Heart left ventricle (tissue), 16 donors: Measurements from ENCODE around the gene ZNF43. TPM values are rescaled to one million over a fixed set of nuclear protein-coding genes. Genes with fewer than 3 reads are reported as not detected.

Experiments
- ATAC-seq, 4 donors: fragments of 200-7000 bp; cut with Tn5 transposase; one replicate each; pipeline ENCODE4 v1.9.1; 2020 to 2022; ENCODE audit warnings: moderate library complexity in 4 of 4, mild to moderate bottlenecking in 3 of 4, moderate number of reproducible peaks in 1 of 4
- DNase-seq, 5 donors: peaks; one replicate each; pipeline ENCODE4 v3.0.0-alpha.2; 2020
- H3K27ac ChIP-seq, 12 donors: fragments of 200-600 bp; sonication (generic) in 4 of 12; one replicate each; pipeline versions ENCODE4 v1.5.0 to v1.8.0; 2016 to 2022; ENCODE audit warnings: mild to moderate bottlenecking in 2 of 12
- H3K27me3 ChIP-seq, 9 donors: fragments of 200-600 bp; sonication (generic) in 2 of 9; one replicate each; pipeline versions ENCODE4 v1.5.1 to v1.8.0; 2016 to 2022; ENCODE audit warnings: mild to moderate bottlenecking in 3 of 9
- H3K36me3 ChIP-seq, 9 donors: fragments of 200-600 bp; sonication (generic) in 2 of 9; one replicate each; pipeline versions ENCODE4 v1.5.0 to v1.8.0; 2018 to 2022; ENCODE audit warnings: mild to moderate bottlenecking in 2 of 9
- H3K4me1 ChIP-seq, 12 donors: fragments of 200-600 bp; sonication (generic) in 4 of 12; one replicate each; pipeline versions ENCODE4 v1.5.0 to v1.8.0; 2016 to 2022; ENCODE audit warnings: mild to moderate bottlenecking in 3 of 12
- H3K4me3 ChIP-seq, 12 donors: fragments of 200-600 bp; sonication (generic) in 4 of 12; one replicate each; pipeline versions ENCODE4 v1.5.0 to v1.8.0; 2017 to 2022; ENCODE audit warnings: mild to moderate bottlenecking in 9 of 12, moderate library complexity in 4 of 12
- H3K9me3 ChIP-seq, 12 donors: fragments of 200-600 bp; sonication (generic) in 4 of 12; one replicate each; pipeline versions ENCODE4 v1.5.0 to v1.8.0; 2016 to 2022; ENCODE audit warnings: mild to moderate bottlenecking in 1 of 12
- POLR2A ChIP-seq, 2 donors: fragments of 450-650 bp; IDR thresholded peaks; one replicate each; pipeline ENCODE4 v1.6.1; 2017; ENCODE audit warnings: antibody characterized with exemption in 2 of 2, mild to moderate bottlenecking in 2 of 2, moderate library complexity in 2 of 2
- WGBS, 4 donors: extraction: QIAGEN DNeasy Blood & Tissue Kit in 2 of 4; methylation state at CpG; one replicate each; pipeline versions ENCODE4 v1.1.5 to v1.1.7; 2013 to 2018; 5-methylcytosine and 5-hydroxymethylcytosine counted together
- intact Hi-C, 10 donors: fragments of 100-400 bp; cut with DNase I; formaldehyde crosslinking; loops; one replicate each; pipeline versions ENCODE4 v1.11.1 to v1.14.2; 2022
- polyA plus RNA-seq, 2 donors: library from polyadenylated mRNA; stranded (reverse); fragments of 200-250 nt; gene quantifications; one replicate each; pipeline ENCODE4 v1.2.3, GENCODE V29; 2013
- total RNA-seq, 9 donors: library from RNA; depleted of rRNA in 2 of 9; stranded (reverse); fragments of >200 nt in 2 of 9; fragmentation: NEBNext Ultra II Directional in 3 of 9; extraction: Animal tissue kit (Norgen Biotek cat#: 25700) in 3 of 9; gene quantifications; one replicate each; pipeline versions ENCODE4 v1.1.0 to v1.2.4, GENCODE V29; 2016 to 2023
- TF ChIP-seq, protein P1 (sequence below), 12 donors: fragments of 200-600 bp; sonication (generic) in 4 of 12; IDR thresholded peaks; one replicate each; pipeline versions ENCODE4 v1.5.0 to v1.8.0; 2018 to 2022; ENCODE audit warnings: antibody characterized with exemption in 12 of 12, mild to moderate bottlenecking in 5 of 12
- donor health status: ischemic (EF 13 %, LVEDD 7.1; RV severe dilation, severe dysfunction).
- donor health status: healthy with polysubstance abuse.
- donor health status: DM: no; HTN: yes; CAD: no.
- donor health status: DM: no; HTN: no; CAD: no.
- donor health status: ischemic (EF 25% LVEDD 6.9; RV normal size, moderate dysfunction).
- donor health status: ischemic (EF 25% LVEDD 5.7; RV mildly dilated, moderate dysfunction).
- donor health status: healthy.
- donor health status: DM: yes; HTN: yes; CAD: no.
- donor health status: ischemic (EF 35%, LVEDD 5.7; RV mildly dilated, moderate dysfunction).
- donor health status: nonischemic (EF 11% LVEDD 7.7; RV severe dilation, severe dysfunction).
- donor health status: DM: yes; HTN: yes; CAD: no.
- donor health status: PGD.
- donor health status: ischemic (EF 29% LVEDD 5.4; RV normal size, mild dysfunction).
- donor health status: nonischemic (EF 23%, LVEDD 6.1; RV moderate dilation, normal function).

ZNF43 gene
- total and polyA plus RNA-seq, 11 donors = 2.6 to 13.8 (median 6.0) TPM

- H3K27ac ChIP-seq = peak overlapping the region in 11 of 12 donors; percentile 35 to 84 (median 80)
- TF ChIP-seq, protein P1, sequence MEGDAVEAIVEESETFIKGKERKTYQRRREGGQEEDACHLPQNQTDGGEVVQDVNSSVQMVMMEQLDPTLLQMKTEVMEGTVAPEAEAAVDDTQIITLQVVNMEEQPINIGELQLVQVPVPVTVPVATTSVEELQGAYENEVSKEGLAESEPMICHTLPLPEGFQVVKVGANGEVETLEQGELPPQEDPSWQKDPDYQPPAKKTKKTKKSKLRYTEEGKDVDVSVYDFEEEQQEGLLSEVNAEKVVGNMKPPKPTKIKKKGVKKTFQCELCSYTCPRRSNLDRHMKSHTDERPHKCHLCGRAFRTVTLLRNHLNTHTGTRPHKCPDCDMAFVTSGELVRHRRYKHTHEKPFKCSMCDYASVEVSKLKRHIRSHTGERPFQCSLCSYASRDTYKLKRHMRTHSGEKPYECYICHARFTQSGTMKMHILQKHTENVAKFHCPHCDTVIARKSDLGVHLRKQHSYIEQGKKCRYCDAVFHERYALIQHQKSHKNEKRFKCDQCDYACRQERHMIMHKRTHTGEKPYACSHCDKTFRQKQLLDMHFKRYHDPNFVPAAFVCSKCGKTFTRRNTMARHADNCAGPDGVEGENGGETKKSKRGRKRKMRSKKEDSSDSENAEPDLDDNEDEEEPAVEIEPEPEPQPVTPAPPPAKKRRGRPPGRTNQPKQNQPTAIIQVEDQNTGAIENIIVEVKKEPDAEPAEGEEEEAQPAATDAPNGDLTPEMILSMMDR (IDR thresholded peaks at IDR 0.05) = peak in 1 of 12 donors; percentile 4
- peak in 1 of 2 donors; percentile 46 for TF ChIP-seq POLR2A (IDR thresholded peaks at IDR 0.05)
- peaks cover 0 to 30% (median 7%) of the 10 kb centered on the region in 9 donors for H3K36me3 ChIP-seq
- H3K4me1 ChIP-seq = peaks cover 0 to 21% (median 8%) of the 10 kb centered on the region in 12 donors
- WGBS, 4 donors = 0% methylated on average over 39 to 44 of the region's 44 CpGs
- H3K27me3 ChIP-seq = peaks cover 0 to 8% (median 0%) of the 10 kb centered on the region in 9 donors
- H3K9me3 ChIP-seq = no peaks in the 10 kb centered on the region
- DNase-seq = peak; percentile 96 to 97 (median 96)
- peak; percentile 100 for ATAC-seq
- H3K4me3 ChIP-seq = peak overlapping the region; percentile 59 to 96 (median 77)
- intact Hi-C loops = loop anchor here in 2 of 10 donors (5.0 kb wide), 3 partner anchors 84 to 284 kb away; partner anchors contain the start of genes ZNF100 (in 1 of the 2) and ZNF257 (in 1 of the 2)
Measured at GRCh38 chr19:21851596-21852345, 15.8 kb upstream of the ZNF43 start.

GRCh38 chr19:21850656-21851255 is 14.8 kb upstream of the ZNF43 start:
- WGBS, 4 donors = 57 to 72% (median 66%) methylated on average over 9 of the region's 9 CpGs
- Histone ChIP-seq H3K27me3 (no peaks in the 10 kb centered on the region), H3K9me3 (no peaks in the 10 kb centered on the region), H3K4me1 (peaks cover 0 to 21% (median 8%) of the 10 kb centered on the region in 12 donors), H3K36me3 (peaks cover 0 to 32% (median 8%) of the 10 kb centered on the region in 9 donors), H3K27ac (no peak overlapping the region), H3K4me3 (peak overlapping the region; percentile 59 to 96 (median 77))
- TF ChIP-seq, protein P1 (IDR thresholded peaks at IDR 0.05) = no peak
- no peak for TF ChIP-seq POLR2A (IDR thresholded peaks at IDR 0.05)
- no peak for ATAC-seq
- intact Hi-C loops = loop anchor here in 2 of 10 donors (5.0 kb wide), 3 partner anchors 83 to 283 kb away; partner anchors contain the start of genes ZNF100 (in 1 of the 2) and ZNF257 (in 1 of the 2)
- no peak for DNase-seq

GRCh38 chr19:21848706-21849105 is 12.7 kb upstream of the ZNF43 start:
- intact Hi-C loops = no loop called here

More at GRCh38 chr19:21848706-21849105, 12.7 kb upstream of the ZNF43 start:
- H3K27ac ChIP-seq = no peak overlapping the region
- no peak overlapping the region for H3K4me3 ChIP-seq
- H3K4me1 ChIP-seq = peaks cover 0 to 21% (median 8%) of the 10 kb centered on the region in 12 donors
- peaks cover 0 to 51% (median 26%) of the 10 kb centered on the region in 9 donors for H3K36me3 ChIP-seq
- no peaks in the 10 kb centered on the region for H3K9me3 ChIP-seq
- H3K27me3 ChIP-seq = no peaks in the 10 kb centered on the region
- 78 to 88% (median 81%) methylated on average over 6 of the region's 6 CpGs for WGBS, 4 donors
- DNase-seq = no peak
- TF ChIP-seq, protein P1 (IDR thresholded peaks at IDR 0.05) = no peak
- no peak for TF ChIP-seq POLR2A (IDR thresholded peaks at IDR 0.05)
- no peak for ATAC-seq
